Vagina (tissue), 2 donors: ENCODE measurements around the gene RANBP3L. TPM values are rescaled to one million over a fixed set of nuclear protein-coding genes. Genes with fewer than 3 reads are reported as not detected.

Experiments
- DNase-seq, 2 donors: peaks; one replicate each; pipeline ENCODE4 v3.0.0-alpha.2; 2017; ENCODE audit errors: extremely low spot score in 2 of 2
- H3K27ac ChIP-seq: fragments of 200-600 bp; sonication (generic); one replicate; pipeline ENCODE4 v1.5.1; 2019
- H3K27me3 ChIP-seq: fragments of 200-600 bp; sonication (generic); one replicate; pipeline ENCODE4 v1.5.1; 2019
- H3K36me3 ChIP-seq, 2 donors: fragments of 200-600 bp; sonication (generic); one replicate each; pipeline ENCODE4 v1.5.1; 2017 to 2019
- H3K4me1 ChIP-seq: fragments of 200-600 bp; sonication (generic); one replicate; pipeline ENCODE4 v1.5.1; 2019
- H3K4me3 ChIP-seq, 2 donors: fragments of 200-600 bp; sonication (generic); 1 replicate in 1 of 2; 2 replicates in 1 of 2; pipeline ENCODE4 v1.5.1; 2016 to 2019
- H3K9me3 ChIP-seq: fragments of 200-600 bp; sonication (generic); one replicate; pipeline ENCODE4 v1.5.1; 2019
- POLR2A ChIP-seq, 2 donors: fragments of 450-650 bp; IDR thresholded peaks; one replicate each; pipeline ENCODE4 v1.6.1; 2017; ENCODE audit warnings: antibody characterized with exemption in 2 of 2, mild to moderate bottlenecking in 2 of 2, moderate library complexity in 2 of 2
- POLR2AphosphoS5 ChIP-seq, 2 donors: sonication (generic); formaldehyde crosslinking; IDR thresholded peaks; one replicate each; pipeline ENCODE4 v1.9.0; 2017; ENCODE audit warnings: antibody characterized with exemption in 2 of 2, mild to moderate bottlenecking in 2 of 2, low read depth in 1 of 2; ENCODE audit not compliant: insufficient read depth in 1 of 2
- intact Hi-C: fragments of 100-400 bp; cut with DNase I; formaldehyde crosslinking; loops from one replicate; pipeline ENCODE4 v1.15.1; 2023
- total RNA-seq: library from RNA; depleted of rRNA; stranded (reverse); fragments of >200 nt; gene quantifications from one replicate; pipeline ENCODE4 v1.2.3, GENCODE V29; 2016
- TF ChIP-seq, protein P1 (sequence below), 3 experiments: fragments of 450-650 bp in 2 of 3; fragments of 200-600 bp in 1 of 3; sonication (generic) in 1 of 3; IDR thresholded peaks; one replicate each; pipeline ENCODE4 v1.5.1; 2017 to 2019; ENCODE audit warnings: antibody characterized with exemption in 3 of 3, mild to moderate bottlenecking in 2 of 3, moderate library complexity in 2 of 3

Gene RANBP3L
- total RNA-seq, 1 donor from 2014 or later = 3.2 TPM

DNA sequence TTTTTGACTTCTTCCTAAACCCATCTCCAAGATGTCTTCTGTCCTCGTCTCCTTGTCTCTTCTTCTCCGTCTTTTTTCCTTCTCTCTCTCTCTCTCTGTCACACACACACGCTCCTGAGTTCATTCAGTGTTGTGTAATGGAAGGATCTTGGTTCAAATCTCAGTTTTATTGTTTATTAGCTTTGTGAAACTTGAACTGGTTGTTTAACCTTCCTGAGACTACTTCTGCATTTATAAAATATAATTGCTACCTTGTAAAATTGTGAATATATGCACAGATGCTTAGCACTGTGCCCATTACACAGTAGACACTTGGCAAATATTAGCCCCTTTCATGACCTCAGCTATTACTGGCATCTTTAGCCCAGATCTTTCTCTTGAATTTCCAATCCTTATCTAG, 57.6 kb downstream of the RANBP3L start:
- Histone ChIP-seq H3K27me3 (no peaks in the 10 kb centered on the region), H3K36me3 (no peaks in the 10 kb centered on the region), H3K27ac (no peak overlapping the region), H3K4me1 (peaks cover 26% of the 10 kb centered on the region), H3K4me3 (no peak overlapping the region), H3K9me3 (no peaks in the 10 kb centered on the region)
- intact Hi-C loops = loop anchor here (5.0 kb wide), 1 partner anchor 58 kb away; the partner anchor contains the start of gene RANBP3L
- DNase-seq = no peak
- TF ChIP-seq POLR2AphosphoS5 (IDR thresholded peaks at IDR 0.05; ENCODE audit: insufficient read depth in 1 of 2, low read depth in 1 of 2) (no peak), POLR2A (IDR thresholded peaks at IDR 0.05) (no peak)
- TF ChIP-seq, protein P1, sequence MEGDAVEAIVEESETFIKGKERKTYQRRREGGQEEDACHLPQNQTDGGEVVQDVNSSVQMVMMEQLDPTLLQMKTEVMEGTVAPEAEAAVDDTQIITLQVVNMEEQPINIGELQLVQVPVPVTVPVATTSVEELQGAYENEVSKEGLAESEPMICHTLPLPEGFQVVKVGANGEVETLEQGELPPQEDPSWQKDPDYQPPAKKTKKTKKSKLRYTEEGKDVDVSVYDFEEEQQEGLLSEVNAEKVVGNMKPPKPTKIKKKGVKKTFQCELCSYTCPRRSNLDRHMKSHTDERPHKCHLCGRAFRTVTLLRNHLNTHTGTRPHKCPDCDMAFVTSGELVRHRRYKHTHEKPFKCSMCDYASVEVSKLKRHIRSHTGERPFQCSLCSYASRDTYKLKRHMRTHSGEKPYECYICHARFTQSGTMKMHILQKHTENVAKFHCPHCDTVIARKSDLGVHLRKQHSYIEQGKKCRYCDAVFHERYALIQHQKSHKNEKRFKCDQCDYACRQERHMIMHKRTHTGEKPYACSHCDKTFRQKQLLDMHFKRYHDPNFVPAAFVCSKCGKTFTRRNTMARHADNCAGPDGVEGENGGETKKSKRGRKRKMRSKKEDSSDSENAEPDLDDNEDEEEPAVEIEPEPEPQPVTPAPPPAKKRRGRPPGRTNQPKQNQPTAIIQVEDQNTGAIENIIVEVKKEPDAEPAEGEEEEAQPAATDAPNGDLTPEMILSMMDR (IDR thresholded peaks at IDR 0.05) = no peak

DNA sequence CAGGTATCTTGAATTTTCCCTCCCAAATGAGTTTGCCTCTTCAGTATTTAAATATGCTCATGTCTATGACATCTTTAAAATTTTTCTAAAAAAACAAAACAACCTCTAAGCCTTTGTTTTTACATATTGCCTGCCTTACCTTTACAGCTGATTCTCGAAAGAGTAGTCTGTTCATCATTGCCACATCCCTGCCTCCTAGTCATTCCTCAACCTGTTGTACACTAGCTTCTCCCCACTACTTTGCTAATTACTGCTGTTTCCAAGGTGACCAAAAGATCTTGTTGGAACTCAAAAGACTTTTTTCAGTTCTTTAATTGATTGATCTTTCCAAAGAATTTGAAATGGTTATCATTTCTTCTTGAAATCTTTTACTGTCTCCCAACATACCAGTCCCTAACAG, 58.0 kb downstream of the RANBP3L start:
- TF ChIP-seq POLR2AphosphoS5 (IDR thresholded peaks at IDR 0.05; ENCODE audit: insufficient read depth in 1 of 2, low read depth in 1 of 2) = no peak
- TF ChIP-seq, protein P1 (IDR thresholded peaks at IDR 0.05) = no peak
- no peak for TF ChIP-seq POLR2A (IDR thresholded peaks at IDR 0.05)
- no peak overlapping the region for H3K4me3 ChIP-seq
- DNase-seq = no peak
- no peak overlapping the region for H3K27ac ChIP-seq
- no peaks in the 10 kb centered on the region for H3K27me3 ChIP-seq
- intact Hi-C loops = loop anchor here (5.0 kb wide), 1 partner anchor 59 kb away; the partner anchor contains the start of gene RANBP3L
- H3K4me1 ChIP-seq = peaks cover 30% of the 10 kb centered on the region
- H3K36me3 ChIP-seq = no peaks in the 10 kb centered on the region
- H3K9me3 ChIP-seq = no peaks in the 10 kb centered on the region

DNA sequence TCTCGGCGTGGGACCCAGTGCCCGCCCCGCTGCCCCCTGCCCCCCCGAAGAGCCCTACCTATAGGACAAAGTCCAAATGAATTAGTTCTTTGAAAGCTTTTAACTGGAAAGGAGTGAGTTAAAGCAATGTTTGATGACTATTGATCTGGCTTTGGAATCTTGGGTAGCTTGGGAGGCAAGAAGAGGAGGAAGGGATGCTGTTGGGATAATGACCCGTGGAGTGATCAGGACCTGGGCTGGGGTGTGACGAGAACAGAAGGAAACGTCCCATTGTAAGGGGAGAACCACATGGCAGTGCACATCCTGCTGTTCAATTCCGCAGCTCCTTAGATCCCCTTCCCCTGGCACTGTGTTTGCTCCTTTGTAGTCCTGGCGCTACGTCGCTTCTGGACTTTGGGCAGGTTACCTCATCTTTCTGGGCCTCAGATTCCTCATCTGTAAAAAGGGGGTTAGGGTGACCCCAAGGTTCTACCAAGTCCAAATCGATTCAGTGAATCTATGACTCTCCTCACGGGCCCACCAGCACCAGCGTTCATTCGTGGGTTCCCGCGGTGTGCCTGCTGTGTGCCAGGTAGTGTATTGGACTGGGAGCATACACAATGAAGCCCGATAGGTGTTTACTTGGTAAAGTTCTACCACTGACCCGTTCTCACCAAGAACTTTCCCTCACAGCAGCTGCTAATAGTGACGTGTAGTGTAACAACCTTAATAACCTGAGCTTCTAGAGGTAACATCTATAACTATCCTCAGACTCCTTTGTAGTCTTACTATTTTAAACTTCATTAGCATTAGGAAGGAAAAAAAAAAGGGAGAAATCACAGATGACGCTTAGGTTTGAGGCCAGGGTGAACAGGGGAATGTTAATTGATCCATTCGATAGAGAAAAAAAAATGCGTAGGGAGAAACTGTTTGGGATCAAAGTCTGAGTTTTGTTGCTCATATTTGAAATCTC, 58.9 kb downstream of the RANBP3L start:
- H3K9me3 ChIP-seq = no peaks in the 10 kb centered on the region
- no peaks in the 10 kb centered on the region for H3K27me3 ChIP-seq
- TF ChIP-seq POLR2AphosphoS5 (IDR thresholded peaks at IDR 0.05; ENCODE audit: insufficient read depth in 1 of 2, low read depth in 1 of 2) (no peak), POLR2A (IDR thresholded peaks at IDR 0.05) (no peak)
- TF ChIP-seq, protein P1 (IDR thresholded peaks at IDR 0.05) = no peak
- peak overlapping the region; percentile 98 for H3K27ac ChIP-seq
- DNase-seq = peak in 1 of 2 donors; percentile 87
- peak overlapping the region; percentile 94 to 97 for H3K4me3 ChIP-seq
- no peaks in the 10 kb centered on the region for H3K36me3 ChIP-seq
- intact Hi-C loops = loop anchor here (5.0 kb wide), 1 partner anchor 59 kb away; the partner anchor contains the start of gene RANBP3L
- H3K4me1 ChIP-seq = peaks cover 38% of the 10 kb centered on the region

- H3K27me3 ChIP-seq = no peaks in the 10 kb centered on the region
- peak in 1 of 2 donors; percentile 98 for DNase-seq
- intact Hi-C loops = loop anchor here (1.0 to 5.0 kb wide), 2 partner anchors 60 to 91 kb away; partner anchors contain the start of genes LMBRD2 and RANBP3L
- peak within 1 kb of the TSS; percentile 98 for H3K27ac ChIP-seq
- H3K9me3 ChIP-seq = no peaks in the 10 kb centered on the region
- no peaks in the 10 kb centered on the region for H3K36me3 ChIP-seq
- peaks cover 43% of the 10 kb centered on the region for H3K4me1 ChIP-seq
- H3K4me3 ChIP-seq = peak within 1 kb of the TSS; percentile 94 to 97
- TF ChIP-seq, protein P1 (IDR thresholded peaks at IDR 0.05) = peak; percentile 11 to 71 (median 48)
- TF ChIP-seq POLR2AphosphoS5 (IDR thresholded peaks at IDR 0.05; ENCODE audit: insufficient read depth in 1 of 2, low read depth in 1 of 2) (peak; percentile 92 to 94), POLR2A (IDR thresholded peaks at IDR 0.05) (peak in 1 of 2 donors; percentile 91)
Measured at GRCh38 chr5:36241631-36242533, 59.8 kb downstream of the RANBP3L start, which contains the start of gene NADK2. NADK2 (minus strand) TSS chr5:36241925; CDS start chr5:36241798, 127 bp downstream.
